Measurements from ENCODE around the gene LOXL4. TPM values are rescaled to one million over a fixed set of nuclear protein-coding genes. Genes with fewer than 3 reads are reported as not detected.
A peak's percentile ranks its signal among the peaks of the same experiment; 100 is the strongest.

Gene LOXL4
- total RNA-seq, 2 donors from 2014 or later: 0.32 to 1.6 TPM

- H3K27ac ChIP-seq: no peak overlapping the region
- no peak for DNase-seq
- intact Hi-C loops (cut with DNase I): no loop called here
- H3K4me3 ChIP-seq: no peak overlapping the region
- no peak for TF ChIP-seq CTCF (IDR thresholded peaks at IDR 0.05)
- no peaks in the 10 kb centered on the region for H3K36me3 ChIP-seq
- no peak overlapping the region for H3K9ac ChIP-seq (ENCODE audit: low read depth in 2 of 2, low read length in 2 of 2)
- H3K4me1 ChIP-seq: no peaks in the 10 kb centered on the region
- no peaks in the 10 kb centered on the region for H3K9me3 ChIP-seq
- peaks cover 14% of the 10 kb centered on the region for H3K27me3 ChIP-seq
These were observed 4.7 kb upstream of the LOXL4 start for GRCh38 chr10:98272656-98273055.

GRCh38 chr10:98272245-98272644 lies 4.3 kb upstream of the LOXL4 start:
- H3K36me3 ChIP-seq: no peaks in the 10 kb centered on the region
- H3K4me3 ChIP-seq: no peak overlapping the region
- H3K27me3 ChIP-seq: peaks cover 18% of the 10 kb centered on the region
- no peaks in the 10 kb centered on the region for H3K9me3 ChIP-seq
- H3K4me1 ChIP-seq: no peaks in the 10 kb centered on the region
- no peak for DNase-seq
- H3K27ac ChIP-seq: no peak overlapping the region
- no peak for TF ChIP-seq CTCF (IDR thresholded peaks at IDR 0.05)
- H3K9ac ChIP-seq (ENCODE audit: low read depth in 2 of 2, low read length in 2 of 2): no peak overlapping the region
- intact Hi-C loops (cut with DNase I): no loop called here

GRCh38 chr10:98270786-98271185 lies 2.8 kb upstream of the LOXL4 start:
- Histone ChIP-seq H3K27ac (no peak overlapping the region), H3K27me3 (peaks cover 20% of the 10 kb centered on the region), H3K9me3 (no peaks in the 10 kb centered on the region), H3K36me3 (no peaks in the 10 kb centered on the region), H3K4me1 (no peaks in the 10 kb centered on the region), H3K9ac (ENCODE audit: low read depth in 2 of 2, low read length in 2 of 2) (no peak overlapping the region), H3K4me3 (no peak overlapping the region)
- intact Hi-C loops (cut with DNase I): no loop called here
- no peak for TF ChIP-seq CTCF (IDR thresholded peaks at IDR 0.05)
- no peak for DNase-seq

GRCh38 chr10:98270073-98270740 lies 2.2 kb upstream of the LOXL4 start:
- no peak for DNase-seq
- no peaks in the 10 kb centered on the region for H3K36me3 ChIP-seq
- peaks cover 20% of the 10 kb centered on the region for H3K27me3 ChIP-seq
- no peak overlapping the region for H3K9ac ChIP-seq (ENCODE audit: low read depth in 2 of 2, low read length in 2 of 2)
- no peaks in the 10 kb centered on the region for H3K4me1 ChIP-seq
- TF ChIP-seq CTCF (IDR thresholded peaks at IDR 0.05): no peak
- H3K9me3 ChIP-seq: no peaks in the 10 kb centered on the region
- intact Hi-C loops (cut with DNase I): no loop called here
- no peak overlapping the region for H3K4me3 ChIP-seq
- H3K27ac ChIP-seq: no peak overlapping the region

- Histone ChIP-seq H3K36me3 (no peaks in the 10 kb centered on the region), H3K9me3 (no peaks in the 10 kb centered on the region), H3K4me1 (no peaks in the 10 kb centered on the region), H3K27me3 (peaks cover 20% of the 10 kb centered on the region), H3K27ac (no peak overlapping the region), H3K9ac (ENCODE audit: low read depth in 2 of 2, low read length in 2 of 2) (no peak overlapping the region), H3K4me3 (no peak overlapping the region)
- no peak for TF ChIP-seq CTCF (IDR thresholded peaks at IDR 0.05)
- intact Hi-C loops (cut with DNase I): no loop called here
- DNase-seq: peak; percentile 59
These were observed 1.5 kb upstream of the LOXL4 start for GRCh38 chr10:98269435-98269912.

Measured in colonic mucosa (tissue), 4 donors.